IMR-90 (cell line): ENCODE data around the gene MALAT1. TPM values are rescaled to one million over a fixed set of nuclear protein-coding genes. Genes with fewer than 3 reads are reported as not detected.

Experiments
- ATAC-seq: fragments of 200-7000 bp; cut with Tn5 transposase; 2 replicates; pipeline ENCODE4 v1.9.1; 2020; ENCODE audit warnings: low read depth, mild to moderate bottlenecking, moderate library complexity
- BruUV-seq: library from RNA; stranded (reverse); fragments of 400-500 nt; replicated peaks from 2 replicates; lab custom pipeline; 2021; lab: Mats Ljungman, UMichigan
- CTCF ChIA-PET: fragments of 300-600 bp; formaldehyde crosslinking; extraction: SDS; loops from one replicate; lab custom pipeline; 2021; ENCODE audit warnings: antibody characterized with exemption; lab: Yijun Ruan, JAX
- POLR2A ChIA-PET: fragments of 300-600 bp; sonication (Branson Sonifier 250); formaldehyde crosslinking; loops from one replicate; lab custom pipeline; 2022; ENCODE audit warnings: antibody characterized with exemption; ENCODE audit not compliant: unreplicated experiment; lab: Charles Lee
- DNase-seq: peaks from one replicate; pipeline ENCODE4 v3.0.0; 2013
- H2AFZ ChIP-seq: replicated peaks from 2 replicates; pipeline ENCODE3; 2013; ENCODE audit warnings: low read length, mild to moderate bottlenecking; ENCODE audit not compliant: poor library complexity
- H2AK5ac ChIP-seq: 2 replicates; pipeline ENCODE4 v1.6.1; 2013; ENCODE audit warnings: low read depth, low read length, inconsistent platforms
- H2AK9ac ChIP-seq: replicated peaks from 2 replicates; pipeline ENCODE3; 2013; ENCODE audit warnings: mild to moderate bottlenecking, low read depth, low read length, moderate library complexity; ENCODE audit not compliant: poor library complexity
- H2BK120ac ChIP-seq: 2 replicates; pipeline ENCODE4 v1.6.1; 2013; ENCODE audit warnings: low read depth, low read length, inconsistent platforms
- H2BK15ac ChIP-seq: 3 replicates; pipeline ENCODE4 v1.6.1; 2013; ENCODE audit warnings: low read depth, low read length, inconsistent platforms
- H2BK20ac ChIP-seq: 2 replicates; pipeline ENCODE4 v1.6.1; 2013; ENCODE audit warnings: low read depth, mild to moderate bottlenecking, inconsistent platforms, low read length, moderate library complexity
- H2BK5ac ChIP-seq: 2 replicates; pipeline ENCODE4 v1.6.1; 2013; ENCODE audit warnings: mild to moderate bottlenecking, low read depth, low read length, inconsistent platforms; ENCODE audit not compliant: poor library complexity, severe bottlenecking
- H3K14ac ChIP-seq: replicated peaks from 2 replicates; pipeline ENCODE4 v1.6.1; 2013; ENCODE audit warnings: low read depth, low read length, inconsistent platforms
- H3K18ac ChIP-seq: 2 replicates; pipeline ENCODE4 v1.6.1; 2013; ENCODE audit warnings: low read depth, low read length, control low read depth
- H3K23ac ChIP-seq: 2 replicates; pipeline ENCODE4 v1.6.1; 2013; ENCODE audit warnings: low read depth, low read length, inconsistent platforms
- H3K27ac ChIP-seq: 2 replicates; pipeline ENCODE4 v1.5.1; 2013; ENCODE audit warnings: mild to moderate bottlenecking, control low read depth, low read length; ENCODE audit not compliant: insufficient read depth
- H3K27me3 ChIP-seq: 2 replicates; pipeline ENCODE4 v1.6.1; 2013; ENCODE audit warnings: low read length; ENCODE audit not compliant: control insufficient read depth, insufficient read depth
- H3K36me3 ChIP-seq: 2 replicates; pipeline ENCODE4 v1.6.1; 2013; ENCODE audit warnings: low read length, mixed read lengths; ENCODE audit not compliant: control insufficient read depth, insufficient read depth
- H3K4ac ChIP-seq: 2 replicates; pipeline ENCODE4 v1.6.1; 2013; ENCODE audit warnings: low read depth, low read length, inconsistent platforms
- H3K4me1 ChIP-seq: 2 replicates; pipeline ENCODE4 v1.6.1; 2013; ENCODE audit warnings: low read length, mixed read lengths; ENCODE audit not compliant: control insufficient read depth, insufficient read depth
- H3K4me2 ChIP-seq: 2 replicates; pipeline ENCODE4 v1.6.1; 2013; ENCODE audit warnings: low read depth, mild to moderate bottlenecking, control low read depth, low read length, moderate library complexity
- H3K4me3 ChIP-seq: 2 replicates; pipeline ENCODE4 v1.5.1; 2013; ENCODE audit warnings: low read depth, mild to moderate bottlenecking, control low read depth, low read length, moderate library complexity; ENCODE audit not compliant: insufficient read depth
- H3K56ac ChIP-seq: 2 replicates; pipeline ENCODE4 v1.6.1; 2013; ENCODE audit warnings: low read length, inconsistent platforms; ENCODE audit not compliant: insufficient read depth; ENCODE audit errors: extremely low read depth
- H3K79me1 ChIP-seq, 2 experiments: 2 replicates each; pipeline ENCODE4 v1.6.1; 2013; ENCODE audit warnings: low read length in 2 of 2, inconsistent platforms in 1 of 2, low read depth in 1 of 2
- H3K9ac ChIP-seq: 2 replicates; pipeline ENCODE4 v1.6.1; 2013; ENCODE audit warnings: low read depth, low read length, control low read depth
- H3K9me1 ChIP-seq: 2 replicates; pipeline ENCODE4 v1.6.1; 2013; ENCODE audit warnings: low read length, inconsistent platforms; ENCODE audit not compliant: insufficient read depth
- H3K9me3 ChIP-seq: 2 replicates; pipeline ENCODE4 v1.6.1; 2013; ENCODE audit warnings: low read length; ENCODE audit not compliant: control insufficient read depth, insufficient read depth
- H4K20me1 ChIP-seq: 2 replicates; pipeline ENCODE4 v1.6.1; 2013; ENCODE audit warnings: low read length, inconsistent platforms; ENCODE audit not compliant: insufficient read depth
- H4K5ac ChIP-seq: 2 replicates; pipeline ENCODE4 v1.6.1; 2013; ENCODE audit warnings: mild to moderate bottlenecking, low read depth, low read length, control low read depth
- H4K8ac ChIP-seq, 2 experiments: 2 replicates each; pipeline ENCODE4 v1.6.1; 2013; ENCODE audit warnings: low read depth in 2 of 2, low read length in 2 of 2, control low read depth in 1 of 2, inconsistent platforms in 1 of 2
- H4K91ac ChIP-seq: 2 replicates; pipeline ENCODE4 v1.6.1; 2013; ENCODE audit warnings: low read depth, low read length, inconsistent platforms; ENCODE audit not compliant: insufficient read depth
- BHLHE40 ChIP-seq: fragments of 150-350 bp; IDR thresholded peaks from 2 replicates; pipeline ENCODE4 v1.6.1; 2016; ENCODE audit warnings: mild to moderate bottlenecking, low read depth, low read length
- CEBPB ChIP-seq: IDR thresholded peaks from 2 replicates; pipeline ENCODE4 v1.6.1; 2012; ENCODE audit warnings: low read depth, low read length, improper control_type of control experiment
- CTCF ChIP-seq: conservative IDR thresholded peaks from 2 replicates; pipeline ENCODE4 v1.5.1; 2012; ENCODE audit warnings: mild to moderate bottlenecking, low read depth, low read length, improper control_type of control experiment
- FOS ChIP-seq: fragments of 150-350 bp; IDR thresholded peaks from 2 replicates; pipeline ENCODE4 v1.6.1; 2016; ENCODE audit warnings: low read depth, low read length
- MAFK ChIP-seq: IDR thresholded peaks from 2 replicates; pipeline ENCODE4 v1.6.1; 2012; ENCODE audit warnings: low read depth, low read length, improper control_type of control experiment
- RAD21 ChIP-seq: IDR thresholded peaks from 2 replicates; pipeline ENCODE4 v1.6.1; 2012; ENCODE audit warnings: low read length, improper control_type of control experiment
- RCOR1 ChIP-seq: IDR thresholded peaks from 2 replicates; pipeline ENCODE4 v1.6.1; 2012; ENCODE audit warnings: mild to moderate bottlenecking, low read length, improper control_type of control experiment; ENCODE audit not compliant: insufficient replicate concordance
- RFX5 ChIP-seq: IDR thresholded peaks from 2 replicates; pipeline ENCODE4 v1.8.0; 2012; ENCODE audit warnings: low read depth, mild to moderate bottlenecking, low read length, moderate library complexity
- WGBS, 2 experiments: methylation state at CpG; one replicate each; pipeline versions ENCODE4 v1.1.5 to v1.1.7; 2013; ENCODE audit warnings: missing lambda C conversion rate in 2 of 2; ENCODE audit not compliant: insufficient read length in 1 of 2; ENCODE audit errors: extremely low coverage in 2 of 2; 5-methylcytosine and 5-hydroxymethylcytosine counted together
- dilution Hi-C: fragments of 300-500 bp; cut with HindIII; formaldehyde crosslinking; loops from one replicate; pipeline ENCODE4 v1.14.3; 2018; ENCODE audit warnings: low sequenced_read_pairs; ENCODE audit not compliant: unreplicated experiment
- in situ Hi-C: fragments of 300-500 bp; cut with MboI; formaldehyde crosslinking; loops from 3 replicates; pipeline ENCODE4 v1.14.3; 2019; ENCODE audit warnings: low sequenced_read_pairs, inconsistent platforms, mixed read lengths
- intact Hi-C: fragments of 100-400 bp; cut with micrococcal nuclease; formaldehyde crosslinking; loops from 2 replicates; pipeline ENCODE4 v1.10.0; 2022
- polyA plus RNA-seq, 3 experiments: library from polyadenylated mRNA; depleted of rRNA; stranded (reverse); fragments of >200 nt; gene quantifications; 2 replicates each; pipeline ENCODE4 v1.2.3, GENCODE V29; 2012; ENCODE audit warnings: low replicate concordance in 1 of 3
- total RNA-seq: library from RNA; depleted of rRNA; stranded (reverse); fragments of >200 nt; gene quantifications from 2 replicates; pipeline ENCODE4 v1.2.3, GENCODE V29; 2012

The MALAT1 gene
- total and polyA plus RNA-seq, 2 of the 4 experiments (the other 2 are of a cell fraction), result 636 to 3,569 TPM

GRCh38 chr11:65492387-65492636 lies 6.5 kb upstream of the MALAT1 start:
- in situ Hi-C loops (no loop called here), intact Hi-C loops (loop anchor here (1.0 kb wide), 1 partner anchor 15 kb away; no protein-coding TSS in a partner anchor), dilution Hi-C loops (no loop called here)
- peak overlapping the region; percentile 76 for H2BK20ac ChIP-seq
- POLR2A ChIA-PET, result interaction anchor here (0.7 to 9.6 kb wide), 4 partner anchors 11 to 69 kb away, joined by 10 to 400 read pairs (median 17); partner anchors contain the start of genes MALAT1 and NEAT1
- BruUV-seq, result no TSS peak
- no peak for TF ChIP-seq RCOR1
- TF ChIP-seq CTCF, result no peak
- TF ChIP-seq RFX5, result no peak
- no peak for TF ChIP-seq RAD21
- TF ChIP-seq BHLHE40, result no peak
- no peak for TF ChIP-seq MAFK
- TF ChIP-seq FOS, result no peak; the same call in 1 of the 2 replicates
- no peak for TF ChIP-seq CEBPB
- WGBS, 2 experiments, result no CpG with 5 or more reads among the region's 4 CpGs
- H3K14ac ChIP-seq, result peak overlapping the region; percentile 90
- peak overlapping the region; percentile 59 for H3K9ac ChIP-seq
- H2BK120ac ChIP-seq, result peak overlapping the region; percentile 99
- peak overlapping the region; percentile 95; the same call in 2 of the 3 replicates for H2BK15ac ChIP-seq
- peak overlapping the region; percentile 98 for H3K23ac ChIP-seq
- peak overlapping the region; percentile 92 for H3K56ac ChIP-seq
- no peaks in the 10 kb centered on the region for H3K36me3 ChIP-seq
- peak overlapping the region; percentile 100 for H3K4ac ChIP-seq
- peaks cover 11 to 57% of the 10 kb centered on the region in 2 experiments for H3K79me1 ChIP-seq
- H3K27me3 ChIP-seq, result no peaks in the 10 kb centered on the region
- H2AK5ac ChIP-seq, result peak overlapping the region; percentile 100
- peak overlapping the region; percentile 88 for H2AK9ac ChIP-seq
- DNase-seq (no peak), ATAC-seq (no peak)
- CTCF ChIA-PET, result interaction anchor here (2.4 kb wide), 1 partner anchor 13 kb away, joined by 11 read pairs; no protein-coding TSS in a partner anchor
- H4K91ac ChIP-seq, result peak overlapping the region; percentile 96
- no peak overlapping the region for H3K4me3 ChIP-seq
- peak overlapping the region; percentile 56 to 97 for H4K8ac ChIP-seq
- H3K9me1 ChIP-seq, result peaks cover 14% of the 10 kb centered on the region
- peak overlapping the region; percentile 98 for H3K27ac ChIP-seq
- H3K9me3 ChIP-seq, result no peaks in the 10 kb centered on the region
- peak overlapping the region; percentile 4 for H2AFZ ChIP-seq
- H3K4me2 ChIP-seq, result peak overlapping the region; percentile 57
- peak overlapping the region; percentile 76 for H4K5ac ChIP-seq
- peaks cover 54% of the 10 kb centered on the region for H3K4me1 ChIP-seq
- H4K20me1 ChIP-seq, result no peaks in the 10 kb centered on the region; the same call in 1 of the 2 replicates
- peak overlapping the region; percentile 98 for H2BK5ac ChIP-seq
- peak overlapping the region; percentile 92 for H3K18ac ChIP-seq
